ENCODE data around the gene ADGRE2.
"Not testable (repeated sequence)": the region's sequence is repeated elsewhere in the genome, so short reads cannot be mapped to it uniquely, and the experiment has no call there.

DNA sequence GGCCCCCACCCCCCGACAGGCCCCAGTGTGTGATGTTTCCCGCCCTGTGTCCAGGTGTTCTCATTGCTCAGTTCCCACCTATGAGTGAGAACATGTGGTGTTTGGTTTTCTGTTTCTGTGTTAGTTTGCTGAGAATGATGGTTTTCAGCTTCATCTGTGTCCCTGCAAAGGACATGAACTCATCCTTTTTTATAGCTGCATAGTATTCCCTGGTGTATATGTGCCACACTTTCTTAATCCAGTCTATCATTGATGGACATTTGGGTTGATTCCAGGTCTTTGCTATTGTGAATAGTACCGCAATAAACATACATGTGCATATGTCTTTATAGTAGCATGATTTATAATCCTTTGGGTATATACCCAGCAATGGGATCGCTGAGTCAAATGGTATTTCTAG, 715 bp downstream of the ADGRE2 start:
- TF ChIP-seq, protein P1, sequence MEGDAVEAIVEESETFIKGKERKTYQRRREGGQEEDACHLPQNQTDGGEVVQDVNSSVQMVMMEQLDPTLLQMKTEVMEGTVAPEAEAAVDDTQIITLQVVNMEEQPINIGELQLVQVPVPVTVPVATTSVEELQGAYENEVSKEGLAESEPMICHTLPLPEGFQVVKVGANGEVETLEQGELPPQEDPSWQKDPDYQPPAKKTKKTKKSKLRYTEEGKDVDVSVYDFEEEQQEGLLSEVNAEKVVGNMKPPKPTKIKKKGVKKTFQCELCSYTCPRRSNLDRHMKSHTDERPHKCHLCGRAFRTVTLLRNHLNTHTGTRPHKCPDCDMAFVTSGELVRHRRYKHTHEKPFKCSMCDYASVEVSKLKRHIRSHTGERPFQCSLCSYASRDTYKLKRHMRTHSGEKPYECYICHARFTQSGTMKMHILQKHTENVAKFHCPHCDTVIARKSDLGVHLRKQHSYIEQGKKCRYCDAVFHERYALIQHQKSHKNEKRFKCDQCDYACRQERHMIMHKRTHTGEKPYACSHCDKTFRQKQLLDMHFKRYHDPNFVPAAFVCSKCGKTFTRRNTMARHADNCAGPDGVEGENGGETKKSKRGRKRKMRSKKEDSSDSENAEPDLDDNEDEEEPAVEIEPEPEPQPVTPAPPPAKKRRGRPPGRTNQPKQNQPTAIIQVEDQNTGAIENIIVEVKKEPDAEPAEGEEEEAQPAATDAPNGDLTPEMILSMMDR (IDR thresholded peaks at IDR 0.05) = not testable (repeated sequence)
- not testable (repeated sequence) for TF ChIP-seq POLR2A (IDR thresholded peaks at IDR 0.05)

All from uterus (tissue), 2 donors.